WTC11 (cell line): Measurements from ENCODE around the gene RIPOR3.

Experiments used
- CREM ChIP-seq: sonication (generic); formaldehyde crosslinking; IDR thresholded peaks from 2 replicates; pipeline ENCODE4 v1.8.1; 2022; ENCODE audit warnings: mild to moderate bottlenecking, missing genetic modification reagents, moderate library complexity
- FOXJ3 ChIP-seq: sonication (generic); formaldehyde crosslinking; IDR thresholded peaks from 2 replicates; pipeline ENCODE4 v1.9.0; 2021; ENCODE audit warnings: missing genetic modification reagents, mild to moderate bottlenecking, borderline replicate concordance
- FOXK1 ChIP-seq: sonication (generic); formaldehyde crosslinking; IDR thresholded peaks from 2 replicates; pipeline ENCODE4 v1.8.0; 2022; ENCODE audit warnings: mild to moderate bottlenecking, moderate library complexity, missing genetic modification reagents
- SP1 ChIP-seq: sonication (generic); formaldehyde crosslinking; conservative IDR thresholded peaks from 2 replicates; pipeline ENCODE4 v1.8.1; 2022; ENCODE audit warnings: missing genetic modification reagents
- TF ChIP-seq, protein P1 (sequence below): sonication (generic); formaldehyde crosslinking; conservative IDR thresholded peaks from 2 replicates; pipeline ENCODE4 v1.8.1; 2022; ENCODE audit warnings: mild to moderate bottlenecking, missing genetic modification reagents
- TF ChIP-seq, protein P2 (sequence below): fragments of 200-600 bp; IDR thresholded peaks from 2 replicates; pipeline ENCODE4 v1.8.0; 2022; ENCODE audit warnings: antibody characterized with exemption
- TF ChIP-seq, protein P3 (sequence below): sonication (generic); formaldehyde crosslinking; IDR thresholded peaks from 2 replicates; pipeline ENCODE4 v1.8.1; 2022; ENCODE audit warnings: mild to moderate bottlenecking, missing genetic modification reagents, moderate library complexity, borderline replicate concordance
- TF ChIP-seq, protein P4 (sequence below): sonication (generic); formaldehyde crosslinking; IDR thresholded peaks from 2 replicates; pipeline ENCODE4 v1.8.0; 2022; ENCODE audit warnings: mild to moderate bottlenecking, missing genetic modification reagents
- TF ChIP-seq, protein P5 (sequence below): sonication (generic); formaldehyde crosslinking; IDR thresholded peaks from 2 replicates; pipeline ENCODE4 v1.8.1; 2022; ENCODE audit warnings: missing genetic modification reagents, borderline replicate concordance
- TF ChIP-seq, protein P6 (sequence below): sonication (generic); formaldehyde crosslinking; IDR thresholded peaks from 2 replicates; pipeline ENCODE4 v1.8.0; 2022; ENCODE audit warnings: mild to moderate bottlenecking, missing genetic modification reagents
- TF ChIP-seq, protein P7 (sequence below): sonication (generic); formaldehyde crosslinking; IDR thresholded peaks from 2 replicates; pipeline ENCODE4 v1.8.1; 2022; ENCODE audit warnings: mild to moderate bottlenecking, moderate library complexity, missing genetic modification reagents
- TF ChIP-seq, protein P8 (sequence below): sonication (generic); formaldehyde crosslinking; IDR thresholded peaks from 2 replicates; pipeline ENCODE4 v1.8.0; 2022; ENCODE audit warnings: mild to moderate bottlenecking, missing genetic modification reagents
- TF ChIP-seq, protein P9 (sequence below): sonication (generic); formaldehyde crosslinking; IDR thresholded peaks from 2 replicates; pipeline ENCODE4 v1.8.0; 2022; ENCODE audit warnings: missing genetic modification reagents
- TF ChIP-seq, protein P10 (sequence below): sonication (generic); formaldehyde crosslinking; IDR thresholded peaks from 2 replicates; pipeline ENCODE4 v1.8.1; 2023; ENCODE audit warnings: mild to moderate bottlenecking, missing genetic modification reagents

DNA sequence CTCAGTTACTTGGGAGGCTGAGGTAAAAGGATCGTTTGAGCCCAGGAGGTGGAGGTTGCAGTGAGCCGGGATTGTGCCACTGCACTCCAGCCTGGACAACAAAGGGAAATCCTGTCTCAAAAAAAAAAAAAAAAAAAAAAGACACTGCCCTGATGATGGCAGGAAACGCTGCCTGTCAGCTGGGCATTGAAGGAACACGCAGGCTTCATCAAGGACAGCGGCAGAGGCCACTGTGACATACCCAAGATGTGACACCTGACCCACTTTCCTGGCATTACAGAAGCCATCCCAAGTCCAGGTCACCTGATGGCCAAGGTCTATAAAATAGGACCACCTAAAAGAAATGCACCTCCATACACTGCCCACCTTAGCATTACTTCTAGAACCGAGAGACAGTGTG is 75.9 kb downstream of the RIPOR3 start:
- TF ChIP-seq FOXJ3 (CRISPR knock-in tag) = no peak
- TF ChIP-seq, protein P1, sequence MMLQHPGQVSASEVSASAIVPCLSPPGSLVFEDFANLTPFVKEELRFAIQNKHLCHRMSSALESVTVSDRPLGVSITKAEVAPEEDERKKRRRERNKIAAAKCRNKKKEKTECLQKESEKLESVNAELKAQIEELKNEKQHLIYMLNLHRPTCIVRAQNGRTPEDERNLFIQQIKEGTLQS (CRISPR knock-in tag) = no peak
- TF ChIP-seq, protein P2, sequence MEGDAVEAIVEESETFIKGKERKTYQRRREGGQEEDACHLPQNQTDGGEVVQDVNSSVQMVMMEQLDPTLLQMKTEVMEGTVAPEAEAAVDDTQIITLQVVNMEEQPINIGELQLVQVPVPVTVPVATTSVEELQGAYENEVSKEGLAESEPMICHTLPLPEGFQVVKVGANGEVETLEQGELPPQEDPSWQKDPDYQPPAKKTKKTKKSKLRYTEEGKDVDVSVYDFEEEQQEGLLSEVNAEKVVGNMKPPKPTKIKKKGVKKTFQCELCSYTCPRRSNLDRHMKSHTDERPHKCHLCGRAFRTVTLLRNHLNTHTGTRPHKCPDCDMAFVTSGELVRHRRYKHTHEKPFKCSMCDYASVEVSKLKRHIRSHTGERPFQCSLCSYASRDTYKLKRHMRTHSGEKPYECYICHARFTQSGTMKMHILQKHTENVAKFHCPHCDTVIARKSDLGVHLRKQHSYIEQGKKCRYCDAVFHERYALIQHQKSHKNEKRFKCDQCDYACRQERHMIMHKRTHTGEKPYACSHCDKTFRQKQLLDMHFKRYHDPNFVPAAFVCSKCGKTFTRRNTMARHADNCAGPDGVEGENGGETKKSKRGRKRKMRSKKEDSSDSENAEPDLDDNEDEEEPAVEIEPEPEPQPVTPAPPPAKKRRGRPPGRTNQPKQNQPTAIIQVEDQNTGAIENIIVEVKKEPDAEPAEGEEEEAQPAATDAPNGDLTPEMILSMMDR = no peak
- TF ChIP-seq, protein P3, sequence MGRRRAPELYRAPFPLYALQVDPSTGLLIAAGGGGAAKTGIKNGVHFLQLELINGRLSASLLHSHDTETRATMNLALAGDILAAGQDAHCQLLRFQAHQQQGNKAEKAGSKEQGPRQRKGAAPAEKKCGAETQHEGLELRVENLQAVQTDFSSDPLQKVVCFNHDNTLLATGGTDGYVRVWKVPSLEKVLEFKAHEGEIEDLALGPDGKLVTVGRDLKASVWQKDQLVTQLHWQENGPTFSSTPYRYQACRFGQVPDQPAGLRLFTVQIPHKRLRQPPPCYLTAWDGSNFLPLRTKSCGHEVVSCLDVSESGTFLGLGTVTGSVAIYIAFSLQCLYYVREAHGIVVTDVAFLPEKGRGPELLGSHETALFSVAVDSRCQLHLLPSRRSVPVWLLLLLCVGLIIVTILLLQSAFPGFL (CRISPR knock-in tag) = no peak
- TF ChIP-seq CREM (CRISPR knock-in tag) = no peak
- TF ChIP-seq, protein P4, sequence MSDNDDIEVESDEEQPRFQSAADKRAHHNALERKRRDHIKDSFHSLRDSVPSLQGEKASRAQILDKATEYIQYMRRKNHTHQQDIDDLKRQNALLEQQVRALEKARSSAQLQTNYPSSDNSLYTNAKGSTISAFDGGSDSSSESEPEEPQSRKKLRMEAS (CRISPR knock-in tag) = no peak
- TF ChIP-seq, protein P5, sequence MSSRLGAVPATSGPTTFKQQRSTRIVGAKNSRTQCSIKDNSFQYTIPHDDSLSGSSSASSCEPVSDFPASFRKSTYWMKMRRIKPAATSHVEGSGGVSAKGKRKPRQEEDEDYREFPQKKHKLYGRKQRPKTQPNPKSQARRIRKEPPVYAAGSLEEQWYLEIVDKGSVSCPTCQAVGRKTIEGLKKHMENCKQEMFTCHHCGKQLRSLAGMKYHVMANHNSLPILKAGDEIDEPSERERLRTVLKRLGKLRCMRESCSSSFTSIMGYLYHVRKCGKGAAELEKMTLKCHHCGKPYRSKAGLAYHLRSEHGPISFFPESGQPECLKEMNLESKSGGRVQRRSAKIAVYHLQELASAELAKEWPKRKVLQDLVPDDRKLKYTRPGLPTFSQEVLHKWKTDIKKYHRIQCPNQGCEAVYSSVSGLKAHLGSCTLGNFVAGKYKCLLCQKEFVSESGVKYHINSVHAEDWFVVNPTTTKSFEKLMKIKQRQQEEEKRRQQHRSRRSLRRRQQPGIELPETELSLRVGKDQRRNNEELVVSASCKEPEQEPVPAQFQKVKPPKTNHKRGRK = no peak
- TF ChIP-seq, protein P6, sequence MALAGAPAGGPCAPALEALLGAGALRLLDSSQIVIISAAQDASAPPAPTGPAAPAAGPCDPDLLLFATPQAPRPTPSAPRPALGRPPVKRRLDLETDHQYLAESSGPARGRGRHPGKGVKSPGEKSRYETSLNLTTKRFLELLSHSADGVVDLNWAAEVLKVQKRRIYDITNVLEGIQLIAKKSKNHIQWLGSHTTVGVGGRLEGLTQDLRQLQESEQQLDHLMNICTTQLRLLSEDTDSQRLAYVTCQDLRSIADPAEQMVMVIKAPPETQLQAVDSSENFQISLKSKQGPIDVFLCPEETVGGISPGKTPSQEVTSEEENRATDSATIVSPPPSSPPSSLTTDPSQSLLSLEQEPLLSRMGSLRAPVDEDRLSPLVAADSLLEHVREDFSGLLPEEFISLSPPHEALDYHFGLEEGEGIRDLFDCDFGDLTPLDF (CRISPR knock-in tag) = no peak
- TF ChIP-seq FOXK1 (CRISPR knock-in tag) = no peak
- no peak for TF ChIP-seq SP1 (CRISPR knock-in tag)
- TF ChIP-seq, protein P7, sequence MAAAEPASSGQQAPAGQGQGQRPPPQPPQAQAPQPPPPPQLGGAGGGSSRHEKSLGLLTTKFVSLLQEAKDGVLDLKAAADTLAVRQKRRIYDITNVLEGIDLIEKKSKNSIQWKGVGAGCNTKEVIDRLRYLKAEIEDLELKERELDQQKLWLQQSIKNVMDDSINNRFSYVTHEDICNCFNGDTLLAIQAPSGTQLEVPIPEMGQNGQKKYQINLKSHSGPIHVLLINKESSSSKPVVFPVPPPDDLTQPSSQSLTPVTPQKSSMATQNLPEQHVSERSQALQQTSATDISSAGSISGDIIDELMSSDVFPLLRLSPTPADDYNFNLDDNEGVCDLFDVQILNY (CRISPR knock-in tag) = no peak
- TF ChIP-seq, protein P8, sequence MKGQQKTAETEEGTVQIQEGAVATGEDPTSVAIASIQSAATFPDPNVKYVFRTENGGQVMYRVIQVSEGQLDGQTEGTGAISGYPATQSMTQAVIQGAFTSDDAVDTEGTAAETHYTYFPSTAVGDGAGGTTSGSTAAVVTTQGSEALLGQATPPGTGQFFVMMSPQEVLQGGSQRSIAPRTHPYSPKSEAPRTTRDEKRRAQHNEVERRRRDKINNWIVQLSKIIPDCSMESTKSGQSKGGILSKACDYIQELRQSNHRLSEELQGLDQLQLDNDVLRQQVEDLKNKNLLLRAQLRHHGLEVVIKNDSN (CRISPR knock-in tag) = no peak
- TF ChIP-seq, protein P9, sequence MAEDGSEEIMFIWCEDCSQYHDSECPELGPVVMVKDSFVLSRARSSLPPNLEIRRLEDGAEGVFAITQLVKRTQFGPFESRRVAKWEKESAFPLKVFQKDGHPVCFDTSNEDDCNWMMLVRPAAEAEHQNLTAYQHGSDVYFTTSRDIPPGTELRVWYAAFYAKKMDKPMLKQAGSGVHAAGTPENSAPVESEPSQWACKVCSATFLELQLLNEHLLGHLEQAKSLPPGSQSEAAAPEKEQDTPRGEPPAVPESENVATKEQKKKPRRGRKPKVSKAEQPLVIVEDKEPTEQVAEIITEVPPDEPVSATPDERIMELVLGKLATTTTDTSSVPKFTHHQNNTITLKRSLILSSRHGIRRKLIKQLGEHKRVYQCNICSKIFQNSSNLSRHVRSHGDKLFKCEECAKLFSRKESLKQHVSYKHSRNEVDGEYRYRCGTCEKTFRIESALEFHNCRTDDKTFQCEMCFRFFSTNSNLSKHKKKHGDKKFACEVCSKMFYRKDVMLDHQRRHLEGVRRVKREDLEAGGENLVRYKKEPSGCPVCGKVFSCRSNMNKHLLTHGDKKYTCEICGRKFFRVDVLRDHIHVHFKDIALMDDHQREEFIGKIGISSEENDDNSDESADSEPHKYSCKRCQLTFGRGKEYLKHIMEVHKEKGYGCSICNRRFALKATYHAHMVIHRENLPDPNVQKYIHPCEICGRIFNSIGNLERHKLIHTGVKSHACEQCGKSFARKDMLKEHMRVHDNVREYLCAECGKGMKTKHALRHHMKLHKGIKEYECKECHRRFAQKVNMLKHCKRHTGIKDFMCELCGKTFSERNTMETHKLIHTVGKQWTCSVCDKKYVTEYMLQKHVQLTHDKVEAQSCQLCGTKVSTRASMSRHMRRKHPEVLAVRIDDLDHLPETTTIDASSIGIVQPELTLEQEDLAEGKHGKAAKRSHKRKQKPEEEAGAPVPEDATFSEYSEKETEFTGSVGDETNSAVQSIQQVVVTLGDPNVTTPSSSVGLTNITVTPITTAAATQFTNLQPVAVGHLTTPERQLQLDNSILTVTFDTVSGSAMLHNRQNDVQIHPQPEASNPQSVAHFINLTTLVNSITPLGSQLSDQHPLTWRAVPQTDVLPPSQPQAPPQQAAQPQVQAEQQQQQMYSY (CRISPR knock-in tag) = no peak
- TF ChIP-seq, protein P10, sequence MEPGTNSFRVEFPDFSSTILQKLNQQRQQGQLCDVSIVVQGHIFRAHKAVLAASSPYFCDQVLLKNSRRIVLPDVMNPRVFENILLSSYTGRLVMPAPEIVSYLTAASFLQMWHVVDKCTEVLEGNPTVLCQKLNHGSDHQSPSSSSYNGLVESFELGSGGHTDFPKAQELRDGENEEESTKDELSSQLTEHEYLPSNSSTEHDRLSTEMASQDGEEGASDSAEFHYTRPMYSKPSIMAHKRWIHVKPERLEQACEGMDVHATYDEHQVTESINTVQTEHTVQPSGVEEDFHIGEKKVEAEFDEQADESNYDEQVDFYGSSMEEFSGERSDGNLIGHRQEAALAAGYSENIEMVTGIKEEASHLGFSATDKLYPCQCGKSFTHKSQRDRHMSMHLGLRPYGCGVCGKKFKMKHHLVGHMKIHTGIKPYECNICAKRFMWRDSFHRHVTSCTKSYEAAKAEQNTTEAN (CRISPR knock-in tag) = no peak
